Measurements from ENCODE around the gene PDZD4. TPM values are rescaled to one million over a fixed set of nuclear protein-coding genes. Genes with fewer than 3 reads are reported as not detected.

PDZD4 gene
- total RNA-seq, 1 experiment from 2014 or later: 120 TPM

- TF ChIP-seq, protein P1, sequence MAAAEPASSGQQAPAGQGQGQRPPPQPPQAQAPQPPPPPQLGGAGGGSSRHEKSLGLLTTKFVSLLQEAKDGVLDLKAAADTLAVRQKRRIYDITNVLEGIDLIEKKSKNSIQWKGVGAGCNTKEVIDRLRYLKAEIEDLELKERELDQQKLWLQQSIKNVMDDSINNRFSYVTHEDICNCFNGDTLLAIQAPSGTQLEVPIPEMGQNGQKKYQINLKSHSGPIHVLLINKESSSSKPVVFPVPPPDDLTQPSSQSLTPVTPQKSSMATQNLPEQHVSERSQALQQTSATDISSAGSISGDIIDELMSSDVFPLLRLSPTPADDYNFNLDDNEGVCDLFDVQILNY (CRISPR knock-in tag; IDR thresholded peaks at IDR 0.05): no peak
- TF ChIP-seq JUN (CRISPR knock-in tag; IDR thresholded peaks at IDR 0.05) (no peak), ATF2 (CRISPR knock-in tag; IDR thresholded peaks at IDR 0.05; ENCODE audit: borderline replicate concordance, low read depth) (no peak), TP53 (CRISPR knock-in tag; IDR thresholded peaks at IDR 0.05) (no peak), CREB1 (CRISPR knock-in tag; IDR thresholded peaks at IDR 0.05) (no peak), ZNF219 (CRISPR knock-in tag; IDR thresholded peaks at IDR 0.05; ENCODE audit: borderline replicate concordance) (no peak), MYBL2 (CRISPR knock-in tag; IDR thresholded peaks at IDR 0.05) (no peak)
- Mint-ChIP-seq H3K36me3 (peaks cover 9% of the 10 kb centered on the region; the same call in 1 of the 2 replicates), H3K4me1 (peaks cover 55% of the 10 kb centered on the region), H3K27ac (peak overlapping the region; percentile 86), H3K27me3 (ENCODE audit: low read depth) (peaks cover 3% of the 10 kb centered on the region; the same call in 1 of the 2 replicates), H3K9me3 (no peaks in the 10 kb centered on the region), H3K4me3 (peak overlapping the region; percentile 75)
- ChIA-PET CTCF (interaction anchor here (1.8 kb wide), 1 partner anchor 119 kb away, joined by 5 read pairs; no protein-coding TSS in a partner anchor), POLR2A (interaction anchor here (0.6 kb wide), 1 partner anchor 81 kb away, joined by 3 read pairs; no protein-coding TSS in a partner anchor)
- no peak for ATAC-seq
- DNase-seq (ENCODE audit: low spot score): no peak
Measured at GRCh38 chrX:153828308-153828707, 2.0 kb downstream of the PDZD4 start.

GRCh38 chrX:153827903-153828302 is 2.4 kb downstream of the PDZD4 start:
- H3K27ac Mint-ChIP-seq: peak overlapping the region; percentile 93

GRCh38 chrX:153827016-153827415 is 3.3 kb downstream of the PDZD4 start:
- TF ChIP-seq AR (CRISPR knock-in tag; IDR thresholded peaks at IDR 0.05): no peak
- no peak for TF ChIP-seq ZNF121 (CRISPR knock-in tag; IDR thresholded peaks at IDR 0.05)
- no peak for TF ChIP-seq CBFB (CRISPR knock-in tag; IDR thresholded peaks at IDR 0.05; ENCODE audit: low read depth)
- TF ChIP-seq SMAD3 (CRISPR knock-in tag; IDR thresholded peaks at IDR 0.05; ENCODE audit: borderline replicate concordance): no peak
- no peak for TF ChIP-seq GABPB1 (CRISPR knock-in tag; IDR thresholded peaks at IDR 0.05)
- TF ChIP-seq, protein P2, sequence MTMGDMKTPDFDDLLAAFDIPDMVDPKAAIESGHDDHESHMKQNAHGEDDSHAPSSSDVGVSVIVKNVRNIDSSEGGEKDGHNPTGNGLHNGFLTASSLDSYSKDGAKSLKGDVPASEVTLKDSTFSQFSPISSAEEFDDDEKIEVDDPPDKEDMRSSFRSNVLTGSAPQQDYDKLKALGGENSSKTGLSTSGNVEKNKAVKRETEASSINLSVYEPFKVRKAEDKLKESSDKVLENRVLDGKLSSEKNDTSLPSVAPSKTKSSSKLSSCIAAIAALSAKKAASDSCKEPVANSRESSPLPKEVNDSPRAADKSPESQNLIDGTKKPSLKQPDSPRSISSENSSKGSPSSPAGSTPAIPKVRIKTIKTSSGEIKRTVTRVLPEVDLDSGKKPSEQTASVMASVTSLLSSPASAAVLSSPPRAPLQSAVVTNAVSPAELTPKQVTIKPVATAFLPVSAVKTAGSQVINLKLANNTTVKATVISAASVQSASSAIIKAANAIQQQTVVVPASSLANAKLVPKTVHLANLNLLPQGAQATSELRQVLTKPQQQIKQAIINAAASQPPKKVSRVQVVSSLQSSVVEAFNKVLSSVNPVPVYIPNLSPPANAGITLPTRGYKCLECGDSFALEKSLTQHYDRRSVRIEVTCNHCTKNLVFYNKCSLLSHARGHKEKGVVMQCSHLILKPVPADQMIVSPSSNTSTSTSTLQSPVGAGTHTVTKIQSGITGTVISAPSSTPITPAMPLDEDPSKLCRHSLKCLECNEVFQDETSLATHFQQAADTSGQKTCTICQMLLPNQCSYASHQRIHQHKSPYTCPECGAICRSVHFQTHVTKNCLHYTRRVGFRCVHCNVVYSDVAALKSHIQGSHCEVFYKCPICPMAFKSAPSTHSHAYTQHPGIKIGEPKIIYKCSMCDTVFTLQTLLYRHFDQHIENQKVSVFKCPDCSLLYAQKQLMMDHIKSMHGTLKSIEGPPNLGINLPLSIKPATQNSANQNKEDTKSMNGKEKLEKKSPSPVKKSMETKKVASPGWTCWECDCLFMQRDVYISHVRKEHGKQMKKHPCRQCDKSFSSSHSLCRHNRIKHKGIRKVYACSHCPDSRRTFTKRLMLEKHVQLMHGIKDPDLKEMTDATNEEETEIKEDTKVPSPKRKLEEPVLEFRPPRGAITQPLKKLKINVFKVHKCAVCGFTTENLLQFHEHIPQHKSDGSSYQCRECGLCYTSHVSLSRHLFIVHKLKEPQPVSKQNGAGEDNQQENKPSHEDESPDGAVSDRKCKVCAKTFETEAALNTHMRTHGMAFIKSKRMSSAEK (CRISPR knock-in tag; IDR thresholded peaks at IDR 0.05; ENCODE audit: borderline replicate concordance): no peak
- peaks cover 59% of the 10 kb centered on the region for H3K4me1 Mint-ChIP-seq
- ATAC-seq (no peak), DNase-seq (ENCODE audit: low spot score) (no peak)
- 0 out of 2 replicates have a peak, but pooled peaks cover under 1% of the 10 kb centered on the region for H3K27me3 Mint-ChIP-seq (ENCODE audit: low read depth)
- peak overlapping the region; percentile 75 for H3K4me3 Mint-ChIP-seq
- ChIA-PET POLR2A (no interaction called here), CTCF (no interaction called here)
- H3K9me3 Mint-ChIP-seq: no peaks in the 10 kb centered on the region
- H3K27ac Mint-ChIP-seq: peak overlapping the region; percentile 93
- peaks cover 9% of the 10 kb centered on the region; the same call in 1 of the 2 replicates for H3K36me3 Mint-ChIP-seq

More at GRCh38 chrX:153827903-153828302, 2.4 kb downstream of the PDZD4 start:
- CTCF ChIA-PET: interaction anchor here (1.8 kb wide), 1 partner anchor 119 kb away, joined by 5 read pairs; no protein-coding TSS in a partner anchor
- peak overlapping the region; percentile 75 for H3K4me3 Mint-ChIP-seq
- peaks cover 3% of the 10 kb centered on the region; the same call in 1 of the 2 replicates for H3K27me3 Mint-ChIP-seq (ENCODE audit: low read depth)
- H3K4me1 Mint-ChIP-seq: peaks cover 55% of the 10 kb centered on the region
- H3K36me3 Mint-ChIP-seq: peaks cover 9% of the 10 kb centered on the region; the same call in 1 of the 2 replicates
- no peak for ATAC-seq
- DNase-seq (ENCODE audit: low spot score): no peak
- no peak for TF ChIP-seq CTCF (IDR thresholded peaks at IDR 0.05)
- TF ChIP-seq ZNF138 (CRISPR knock-in tag; conservative IDR thresholded peaks at IDR 0.05): no peak
- TF ChIP-seq SOX15 (CRISPR knock-in tag; IDR thresholded peaks at IDR 0.05): no peak
- TF ChIP-seq FOXP1 (CRISPR knock-in tag; IDR thresholded peaks at IDR 0.05; ENCODE audit: borderline replicate concordance): no peak
- TF ChIP-seq TP53 (CRISPR knock-in tag; IDR thresholded peaks at IDR 0.05): no peak
- TF ChIP-seq SMAD4 (CRISPR knock-in tag; IDR thresholded peaks at IDR 0.05): no peak
- TF ChIP-seq ZNF232 (CRISPR knock-in tag; IDR thresholded peaks at IDR 0.05): no peak
- no peaks in the 10 kb centered on the region for H3K9me3 Mint-ChIP-seq
- POLR2A ChIA-PET: interaction anchor here (0.6 kb wide), 1 partner anchor 81 kb away, joined by 3 read pairs; no protein-coding TSS in a partner anchor

Measured in WTC11 (cell line).